GM10266 (cell line): ENCODE results near the gene MAST4.

Source experiments
- DNase-seq: peaks from one replicate; pipeline ENCODE4 v3.0.0; 2012; ENCODE audit errors: extremely low spot score
- CTCF ChIP-seq: IDR thresholded peaks from 2 replicates; pipeline ENCODE4 v1.5.1; 2012; ENCODE audit warnings: mild to moderate bottlenecking, low read depth; ENCODE audit not compliant: control insufficient read depth, insufficient read depth; ENCODE audit errors: missing control alignments

MAST4 gene

DNA sequence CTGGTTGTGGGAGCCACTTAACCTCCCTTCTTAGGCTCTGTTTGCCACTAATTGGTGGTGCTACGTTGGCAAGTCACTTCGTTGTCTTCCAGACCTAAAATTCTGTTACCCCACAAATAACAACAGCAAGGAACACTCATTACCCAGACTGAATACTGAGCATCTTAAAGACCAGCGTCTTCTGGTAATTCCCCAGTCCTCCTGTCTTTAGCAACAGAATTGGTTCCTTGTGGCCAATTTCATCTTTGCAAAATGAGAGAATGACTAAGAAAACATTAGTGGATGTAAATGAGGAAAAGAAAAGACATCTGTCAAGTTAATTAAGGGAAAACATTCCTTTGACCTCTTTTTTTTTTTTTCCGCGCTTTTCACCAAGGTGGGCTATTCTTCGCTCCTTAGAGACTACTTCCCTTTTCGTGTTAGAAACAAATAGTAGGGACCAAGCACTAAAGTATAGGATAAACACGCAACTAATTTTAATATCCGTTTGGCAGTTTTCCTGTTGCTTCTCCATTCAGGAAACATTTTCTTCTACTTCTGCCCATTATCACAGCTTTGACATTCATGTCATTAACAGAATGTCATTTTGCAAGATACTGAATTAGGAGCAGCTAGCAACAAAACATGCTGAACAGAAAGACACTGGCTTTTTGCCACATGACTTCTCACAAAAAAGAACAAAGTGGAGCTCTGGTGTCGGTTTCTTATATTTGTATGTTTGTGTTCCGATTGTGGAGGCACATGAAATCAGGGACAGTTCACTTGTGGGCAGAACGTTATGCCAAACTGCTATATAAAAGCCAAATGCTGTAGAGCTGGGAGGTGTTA is 446.2 kb downstream of the MAST4 start:
- TF ChIP-seq CTCF = no peak

DNA sequence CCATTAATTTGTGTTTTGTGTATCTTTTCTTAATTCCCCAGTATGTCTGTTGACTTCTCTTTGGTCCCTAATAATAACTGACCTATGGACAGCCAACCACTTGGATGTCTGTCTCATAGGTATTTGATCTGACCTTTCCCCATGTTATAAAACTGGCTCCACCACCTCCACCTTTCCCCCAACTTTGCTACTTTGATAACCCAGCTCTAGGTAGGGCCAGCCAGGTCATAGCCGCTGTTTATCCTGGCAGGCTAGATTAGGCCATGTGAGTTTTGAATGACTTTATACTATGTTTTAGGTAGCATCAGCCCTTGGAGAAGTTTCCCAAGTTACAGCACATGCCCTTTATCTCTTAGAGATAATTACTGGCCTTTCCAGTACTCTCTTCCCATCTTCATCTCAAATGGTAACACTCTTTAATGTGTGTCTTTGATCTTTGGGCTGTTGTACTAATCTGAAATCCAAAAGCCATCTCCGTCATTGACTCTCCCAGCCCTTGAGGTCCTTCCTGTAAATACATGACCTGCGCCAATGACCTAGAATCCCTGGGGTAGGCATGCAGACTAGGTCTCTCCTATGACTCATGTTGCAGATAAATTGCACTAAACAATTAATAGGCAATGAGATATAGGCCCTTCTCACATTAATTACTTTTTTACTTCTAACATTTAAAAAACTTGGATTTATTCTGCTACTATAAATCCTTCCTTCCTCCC is 447.8 kb downstream of the MAST4 start:
- no peak for DNase-seq
- no peak for TF ChIP-seq CTCF

More for the DNA sequence above, 446.2 kb downstream of the MAST4 start:
- DNase-seq = no peak

DNA sequence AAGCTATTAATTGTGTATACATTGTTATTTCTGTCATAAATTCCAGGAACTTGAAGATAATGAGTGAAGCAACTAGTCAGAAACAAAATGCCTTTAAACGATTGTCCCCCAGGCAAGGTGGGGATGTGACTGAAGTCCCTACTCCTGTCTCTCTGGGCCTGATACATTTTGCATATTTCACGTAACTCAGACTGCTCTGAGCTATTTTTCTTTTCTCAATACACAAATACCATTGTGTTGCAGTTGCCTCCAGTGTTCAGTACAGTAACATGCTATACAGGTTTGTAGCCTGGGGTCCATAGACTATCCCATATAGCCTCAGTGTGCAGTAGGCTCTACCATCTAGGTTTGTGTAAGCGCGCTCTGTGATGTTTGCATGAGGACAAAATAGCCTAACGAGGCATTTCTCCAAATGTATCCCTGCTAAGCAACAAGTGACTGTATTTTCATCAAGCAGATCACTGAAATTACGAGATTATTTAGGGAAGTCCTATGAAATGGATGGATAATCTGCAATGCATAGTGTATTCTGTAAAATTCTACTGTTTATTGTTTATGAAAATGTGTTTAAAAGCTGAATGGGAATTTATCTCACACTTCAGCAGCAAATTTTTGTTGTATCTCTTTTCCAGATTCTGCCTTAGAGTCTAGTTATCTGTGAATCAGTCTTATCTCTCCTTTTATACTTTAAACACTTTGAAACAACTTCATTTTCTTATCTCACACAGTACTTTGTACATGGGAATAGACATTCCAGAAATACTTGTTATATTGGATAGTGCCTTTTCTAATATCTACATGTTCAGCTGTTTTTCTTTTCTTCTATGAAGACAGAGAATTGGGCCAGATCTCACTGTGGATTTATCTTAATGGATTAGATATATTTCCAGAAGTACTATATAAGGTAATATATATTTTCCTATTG is 449.9 kb downstream of the MAST4 start:
- DNase-seq = no peak
- no peak for TF ChIP-seq CTCF

DNA sequence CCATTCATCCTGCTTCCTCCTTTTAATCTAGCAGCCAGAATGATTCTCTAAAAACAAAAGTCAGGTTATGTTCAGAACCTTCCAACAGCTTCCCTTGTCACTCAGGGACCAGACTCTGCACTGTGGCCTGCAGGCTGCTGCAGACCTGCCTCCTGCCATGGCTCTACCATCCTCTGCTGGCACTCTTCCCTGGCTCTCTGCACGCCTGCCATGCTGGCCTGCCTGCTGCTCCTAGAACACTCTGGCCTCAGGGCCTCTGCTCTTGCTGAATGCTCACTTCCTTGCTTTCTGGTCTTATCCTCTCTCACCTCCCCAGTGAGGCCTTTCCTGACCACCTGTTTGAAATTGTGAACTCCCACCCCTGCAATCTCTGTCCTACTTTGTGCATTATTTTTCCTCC is 451.0 kb downstream of the MAST4 start:
- TF ChIP-seq CTCF = no peak
- no peak for DNase-seq

GRCh38 chr5:67047616-67048015 is 451.4 kb downstream of the MAST4 start:
- no peak for DNase-seq
- no peak for TF ChIP-seq CTCF

- TF ChIP-seq CTCF = no peak
- DNase-seq = no peak
Observed at GRCh38 chr5:67050125-67050524, 453.9 kb downstream of the MAST4 start.
